Dedifferentiated amniotic fluid mesenchymal stem cell (primary cell): ENCODE results near the gene VPS33A.
"Not testable (repeated sequence)": the region's sequence is repeated elsewhere in the genome, so short reads cannot be mapped to it uniquely, and the experiment has no call there.

Experiments used
- DNase-seq: peaks from one replicate; pipeline ENCODE4 v3.0.0-alpha.2; 2016; ENCODE audit errors: extremely low spot score

VPS33A gene

GRCh38 chr12:122204167-122205052 is 61.9 kb downstream of the VPS33A start:
- DNase-seq: no peak

- DNase-seq: no peak
These were observed 62.8 kb downstream of the VPS33A start, which contains the start of gene B3GNT4 for GRCh38 chr12:122203301-122204166. TSS of gene B3GNT4 (plus strand) at chr12:122203709. CDS start at chr12:122204619, 910 bp downstream.

- not testable (repeated sequence) for DNase-seq
These were observed 63.5 kb downstream of the VPS33A start for GRCh38 chr12:122202811-122203210.

- no peak for DNase-seq
These were observed 64.3 kb downstream of the VPS33A start for GRCh38 chr12:122202017-122202416.

- no peak for DNase-seq
These were observed 64.9 kb downstream of the VPS33A start for GRCh38 chr12:122201381-122201780.

- no peak for DNase-seq
These were observed 65.6 kb downstream of the VPS33A start for GRCh38 chr12:122200541-122201175.

GRCh38 chr12:122199484-122200355 is 66.6 kb downstream of the VPS33A start:
- DNase-seq: no peak

- no peak for DNase-seq
These were observed 68.7 kb downstream of the VPS33A start for GRCh38 chr12:122197612-122197966.

GRCh38 chr12:122195405-122195804 is 70.9 kb downstream of the VPS33A start:
- no peak for DNase-seq

- DNase-seq: no peak
These were observed 71.5 kb downstream of the VPS33A start for GRCh38 chr12:122194804-122195203.

- no peak for DNase-seq
These were observed 73.9 kb downstream of the VPS33A start for GRCh38 chr12:122192441-122192840.

GRCh38 chr12:122190842-122191668 is 75.2 kb downstream of the VPS33A start:
- DNase-seq: peak; percentile 24

- no peak for DNase-seq
These were observed 76.4 kb downstream of the VPS33A start for GRCh38 chr12:122189626-122190475.

- DNase-seq: no peak
These were observed 78.8 kb downstream of the VPS33A start for GRCh38 chr12:122187466-122187865.

- DNase-seq: no peak
These were observed 80.7 kb downstream of the VPS33A start for GRCh38 chr12:122185494-122186082.

GRCh38 chr12:122185079-122185478 is 81.2 kb downstream of the VPS33A start:
- DNase-seq: no peak

GRCh38 chr12:122184517-122184916 is 81.8 kb downstream of the VPS33A start:
- no peak for DNase-seq

- DNase-seq: no peak
These were observed 82.7 kb downstream of the VPS33A start for GRCh38 chr12:122183588-122183940.
